Prostate gland (tissue), 2 donors: ENCODE data around the gene UBR7. TPM values are rescaled to one million over a fixed set of nuclear protein-coding genes. Genes with fewer than 3 reads are reported as not detected.

ENCODE experiments used
- DNase-seq: peaks from one replicate; pipeline ENCODE4 v3.0.0-alpha.2; 2019; ENCODE audit warnings: low spot score
- H3K27ac ChIP-seq, 2 donors: fragments of 200-600 bp; sonication (generic); 2 replicates each; pipeline ENCODE4 v1.5.1; 2017 to 2019
- H3K27me3 ChIP-seq: fragments of 200-600 bp; sonication (generic); replicated peaks from 2 replicates; pipeline ENCODE4 v1.5.1; 2019; ENCODE audit not compliant: insufficient read depth
- H3K36me3 ChIP-seq, 2 donors: fragments of 200-600 bp; sonication (generic); 1 replicate in 1 of 2; 2 replicates in 1 of 2; pipeline versions ENCODE4 v1.5.1 to v1.8.1; 2017 to 2019
- H3K4me1 ChIP-seq: fragments of 200-600 bp; sonication (generic); replicated peaks from 2 replicates; pipeline ENCODE4 v1.5.1; 2019
- H3K4me3 ChIP-seq, 2 donors: fragments of 200-600 bp; sonication (generic); 2 replicates each; pipeline ENCODE4 v1.5.1; 2017 to 2019
- H3K9me3 ChIP-seq: fragments of 200-600 bp; sonication (generic); 2 replicates; pipeline ENCODE4 v1.5.1; 2017
- POLR2A ChIP-seq: fragments of 450-650 bp; IDR thresholded peaks from one replicate; pipeline ENCODE4 v1.6.1; 2016; ENCODE audit warnings: antibody characterized with exemption, mild to moderate bottlenecking
- POLR2AphosphoS5 ChIP-seq: sonication (generic); formaldehyde crosslinking; IDR thresholded peaks from one replicate; pipeline ENCODE4 v1.6.1; 2017; ENCODE audit warnings: antibody characterized with exemption
- WGBS: methylation state at CpG from one replicate; pipeline ENCODE4 v1.1.5; 2018; 5-methylcytosine and 5-hydroxymethylcytosine counted together
- intact Hi-C: fragments of 100-400 bp; cut with DNase I; formaldehyde crosslinking; loops from one replicate; pipeline ENCODE4 v1.14.2; 2022
- total RNA-seq, 2 donors: library from RNA; depleted of rRNA; stranded (reverse); fragments of >200 nt; gene quantifications; one replicate each; pipeline ENCODE4 v1.1.0, GENCODE V29; 2016
- TF ChIP-seq, protein P1 (sequence below), 4 experiments: fragments of 200-600 bp in 2 of 4; fragments of 450-650 bp in 2 of 4; sonication (generic) in 2 of 4; IDR thresholded peaks; 1 replicate in 3 of 4; 2 replicates in 1 of 4; pipeline ENCODE4 v1.5.1; 2016 to 2019; ENCODE audit warnings: antibody characterized with exemption in 4 of 4, mild to moderate bottlenecking in 2 of 4, moderate library complexity in 2 of 4

The UBR7 gene
- total RNA-seq, 2 donors from 2014 or later, result 22.4 to 26.2 TPM

DNA sequence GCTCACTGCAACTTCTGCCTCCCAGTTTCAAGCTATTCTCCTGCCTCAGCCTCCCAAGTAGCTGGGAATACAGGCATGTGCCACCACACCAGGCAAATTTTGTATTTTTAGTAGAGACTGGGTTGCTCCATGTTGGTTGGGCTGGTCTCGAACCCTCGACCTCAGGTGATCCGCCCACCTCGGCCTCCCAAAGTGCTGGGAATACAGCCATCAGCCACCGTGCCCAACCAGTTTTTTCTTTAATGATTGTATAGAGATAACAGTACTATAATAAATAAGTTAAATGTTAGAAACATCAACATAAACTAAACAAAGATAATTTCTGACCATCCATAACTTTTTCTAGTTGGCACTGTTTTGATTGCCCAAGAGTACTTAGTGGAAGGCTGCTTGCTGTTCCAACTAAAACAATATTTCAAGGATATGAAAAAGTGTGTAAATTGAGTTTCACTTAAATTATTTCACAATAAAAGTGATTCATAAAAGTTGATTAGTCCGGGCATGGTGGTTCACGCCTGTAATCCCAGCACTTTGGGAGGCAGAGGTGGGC lies 5.8 kb upstream of the UBR7 start:
- H3K27me3 ChIP-seq, result no peaks in the 10 kb centered on the region
- WGBS, result 78% methylated on average over 7 of the region's 7 CpGs
- no peak overlapping the region for H3K27ac ChIP-seq
- no peak overlapping the region for H3K4me3 ChIP-seq
- no peaks in the 10 kb centered on the region for H3K36me3 ChIP-seq
- intact Hi-C loops, result no loop called here
- DNase-seq, result no peak
- no peak for TF ChIP-seq POLR2A
- TF ChIP-seq POLR2AphosphoS5, result no peak
- TF ChIP-seq, protein P1, sequence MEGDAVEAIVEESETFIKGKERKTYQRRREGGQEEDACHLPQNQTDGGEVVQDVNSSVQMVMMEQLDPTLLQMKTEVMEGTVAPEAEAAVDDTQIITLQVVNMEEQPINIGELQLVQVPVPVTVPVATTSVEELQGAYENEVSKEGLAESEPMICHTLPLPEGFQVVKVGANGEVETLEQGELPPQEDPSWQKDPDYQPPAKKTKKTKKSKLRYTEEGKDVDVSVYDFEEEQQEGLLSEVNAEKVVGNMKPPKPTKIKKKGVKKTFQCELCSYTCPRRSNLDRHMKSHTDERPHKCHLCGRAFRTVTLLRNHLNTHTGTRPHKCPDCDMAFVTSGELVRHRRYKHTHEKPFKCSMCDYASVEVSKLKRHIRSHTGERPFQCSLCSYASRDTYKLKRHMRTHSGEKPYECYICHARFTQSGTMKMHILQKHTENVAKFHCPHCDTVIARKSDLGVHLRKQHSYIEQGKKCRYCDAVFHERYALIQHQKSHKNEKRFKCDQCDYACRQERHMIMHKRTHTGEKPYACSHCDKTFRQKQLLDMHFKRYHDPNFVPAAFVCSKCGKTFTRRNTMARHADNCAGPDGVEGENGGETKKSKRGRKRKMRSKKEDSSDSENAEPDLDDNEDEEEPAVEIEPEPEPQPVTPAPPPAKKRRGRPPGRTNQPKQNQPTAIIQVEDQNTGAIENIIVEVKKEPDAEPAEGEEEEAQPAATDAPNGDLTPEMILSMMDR (IDR thresholded peaks at IDR 0.05), result no peak
- no peaks in the 10 kb centered on the region for H3K9me3 ChIP-seq
- no peaks in the 10 kb centered on the region for H3K4me1 ChIP-seq

DNA sequence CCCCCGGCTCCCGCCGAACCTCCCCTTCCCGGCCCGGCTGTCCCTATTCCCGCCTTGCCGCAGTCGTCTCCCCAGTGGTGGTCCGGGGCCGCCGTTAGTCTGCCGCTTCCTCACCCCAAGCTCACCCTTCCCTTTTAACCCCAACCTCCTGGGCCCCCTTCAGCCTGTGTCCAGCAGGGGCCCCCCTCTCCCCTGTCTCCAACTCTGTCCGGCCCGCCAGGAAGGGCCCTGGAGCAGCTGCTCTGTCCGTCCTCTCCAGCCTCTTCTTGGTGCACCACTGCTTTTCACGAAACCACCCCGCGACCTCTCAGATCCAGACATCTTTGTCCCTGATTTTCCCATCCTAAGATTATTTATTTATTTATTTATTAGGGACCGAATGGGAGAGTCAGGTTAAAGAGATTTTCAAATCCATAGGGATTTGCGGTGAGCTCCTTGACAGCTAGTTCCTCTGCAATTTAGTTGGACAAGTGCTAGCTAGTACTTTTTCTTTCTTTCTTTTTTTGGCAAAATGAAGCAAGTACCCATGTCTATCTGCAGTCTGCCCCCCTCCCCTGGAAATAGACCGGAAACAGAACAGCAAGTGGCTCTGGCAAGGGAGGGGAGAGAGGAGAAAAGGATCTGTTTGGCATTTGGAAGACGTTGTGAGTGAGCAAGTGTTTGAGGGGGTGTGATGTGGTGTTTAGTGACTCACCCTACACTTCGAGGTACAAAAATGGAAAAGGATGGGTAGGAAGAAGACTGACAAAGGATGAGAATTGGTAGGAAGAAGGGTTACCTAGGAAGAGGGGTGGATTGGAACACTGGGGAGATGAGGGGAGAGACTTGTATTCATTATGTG lies 632 bp downstream of the UBR7 start:
- no peaks in the 10 kb centered on the region for H3K36me3 ChIP-seq
- H3K4me1 ChIP-seq, result no peaks in the 10 kb centered on the region
- no peaks in the 10 kb centered on the region for H3K27me3 ChIP-seq
- H3K4me3 ChIP-seq, result peak overlapping the region; percentile 69 to 70
- WGBS, result under 1% methylated on average over 23 of the region's 23 CpGs
- no peaks in the 10 kb centered on the region for H3K9me3 ChIP-seq
- intact Hi-C loops, result loop anchor here (5.0 kb wide), 1 partner anchor 125 kb away; the partner anchor contains the start of gene BTBD7
- TF ChIP-seq POLR2AphosphoS5 (no peak), POLR2A (no peak)
- TF ChIP-seq, protein P1 (IDR thresholded peaks at IDR 0.05), result peak in 1 of 4 experiments; percentile 29
- H3K27ac ChIP-seq, result peak overlapping the region; percentile 69 to 75
- DNase-seq, result no peak

DNA sequence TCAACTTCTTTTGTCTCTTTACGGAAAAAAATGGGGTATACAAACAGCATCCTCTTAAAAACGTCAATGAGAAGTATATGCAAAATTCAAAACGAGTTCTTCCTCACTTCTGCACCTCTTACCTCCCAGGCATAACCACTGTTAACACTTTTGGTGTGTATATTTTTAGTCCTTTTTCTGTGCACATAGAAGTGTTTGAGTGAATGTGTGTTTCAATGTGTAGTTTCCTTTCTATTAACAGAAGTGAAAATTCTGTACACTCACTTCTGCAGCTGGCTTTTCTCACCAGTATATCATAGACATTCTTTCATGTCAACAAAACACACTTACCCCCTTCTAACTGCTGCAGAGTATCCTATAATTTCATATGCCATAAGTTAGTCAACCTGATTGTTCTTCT lies 5.4 kb downstream of the UBR7 start:
- Histone ChIP-seq H3K4me1 (no peaks in the 10 kb centered on the region), H3K27me3 (no peaks in the 10 kb centered on the region), H3K4me3 (no peak overlapping the region), H3K27ac (no peak overlapping the region), H3K9me3 (no peaks in the 10 kb centered on the region), H3K36me3 (no peaks in the 10 kb centered on the region)
- DNase-seq, result no peak
- TF ChIP-seq, protein P1 (IDR thresholded peaks at IDR 0.05), result no peak
- TF ChIP-seq POLR2AphosphoS5 (no peak), POLR2A (no peak)
- intact Hi-C loops, result no loop called here
- WGBS, result 76% methylated on average over 3 of the region's 3 CpGs

DNA sequence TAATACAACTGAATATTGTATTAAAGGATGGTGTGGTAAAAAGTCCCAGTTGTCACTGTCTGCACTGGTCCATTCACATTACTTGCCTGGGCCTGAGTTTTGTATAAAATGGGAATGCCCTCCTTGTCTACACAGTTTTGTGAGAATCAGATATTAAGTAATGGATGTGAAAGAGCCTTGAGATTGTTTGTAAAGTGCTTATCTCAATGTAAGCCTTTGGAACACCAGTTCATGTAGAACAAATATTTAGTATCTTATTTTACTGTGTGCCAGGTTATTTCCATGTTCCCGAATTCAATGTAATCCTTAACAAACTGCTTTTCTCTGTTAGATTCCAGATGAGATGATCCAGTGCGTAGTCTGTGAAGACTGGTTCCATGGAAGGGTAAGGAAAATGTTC lies 7.5 kb downstream of the UBR7 start:
- Histone ChIP-seq H3K9me3 (no peaks in the 10 kb centered on the region), H3K27me3 (no peaks in the 10 kb centered on the region), H3K36me3 (no peaks in the 10 kb centered on the region), H3K27ac (no peak overlapping the region), H3K4me1 (no peaks in the 10 kb centered on the region), H3K4me3 (no peak overlapping the region)
- intact Hi-C loops, result no loop called here
- no peak for DNase-seq
- TF ChIP-seq POLR2A (no peak), POLR2AphosphoS5 (no peak)
- TF ChIP-seq, protein P1 (IDR thresholded peaks at IDR 0.05), result no peak
- WGBS, result 76% methylated on average over 2 of the region's 2 CpGs
